D721Med (cell line): Measurements from ENCODE around the gene SYNPR.

Experiments
- DNase-seq: peaks from one replicate; pipeline ENCODE4 v3.0.0; 2011; ENCODE audit warnings: low spot score; ENCODE audit not compliant: insufficient read length
- FAIRE-seq: peaks from 2 replicates; lab custom pipeline; 2011; peaks lifted over from hg19 to GRCh38; lab: Jason Lieb, UNC
- CTCF ChIP-seq: IDR thresholded peaks from 2 replicates; pipeline ENCODE4 v1.5.1; 2012; ENCODE audit warnings: mild to moderate bottlenecking, control low read depth; ENCODE audit not compliant: insufficient read depth; ENCODE audit errors: missing control alignments

The SYNPR gene

GRCh38 chr3:63514678-63515077, 236.6 kb downstream of the SYNPR start:
- FAIRE-seq (no peak), DNase-seq (no peak)
- TF ChIP-seq CTCF, result no peak

GRCh38 chr3:63519426-63519825, 241.3 kb downstream of the SYNPR start:
- FAIRE-seq (no peak), DNase-seq (no peak)
- TF ChIP-seq CTCF, result no peak

GRCh38 chr3:63521657-63522056, 243.5 kb downstream of the SYNPR start:
- TF ChIP-seq CTCF, result no peak
- DNase-seq, result no peak
- FAIRE-seq, result no peak

GRCh38 chr3:63523100-63523499, 245.0 kb downstream of the SYNPR start:
- FAIRE-seq (no peak), DNase-seq (no peak)
- no peak for TF ChIP-seq CTCF

GRCh38 chr3:63528325-63529000, 250.4 kb downstream of the SYNPR start:
- no peak for DNase-seq
- TF ChIP-seq CTCF, result no peak
- no peak for FAIRE-seq

GRCh38 chr3:63532521-63532920, 254.4 kb downstream of the SYNPR start:
- DNase-seq, result no peak
- TF ChIP-seq CTCF, result no peak
- FAIRE-seq, result no peak

- no peak for DNase-seq
- no peak for TF ChIP-seq CTCF
- no peak for FAIRE-seq
These were observed 260.8 kb downstream of the SYNPR start for GRCh38 chr3:63538919-63539318.
